Activated T-cell treated with anti-CD3 and anti-CD28 coated beads, Interleukin-2, amount 50 U/mL, for 48 hours (primary cell): ENCODE results near the gene NAV2.

Source experiments
- DNase-seq, 2 experiments: peaks; one replicate each; pipeline ENCODE4 v3.0.0-alpha.2; 2020

The NAV2 gene

DNA sequence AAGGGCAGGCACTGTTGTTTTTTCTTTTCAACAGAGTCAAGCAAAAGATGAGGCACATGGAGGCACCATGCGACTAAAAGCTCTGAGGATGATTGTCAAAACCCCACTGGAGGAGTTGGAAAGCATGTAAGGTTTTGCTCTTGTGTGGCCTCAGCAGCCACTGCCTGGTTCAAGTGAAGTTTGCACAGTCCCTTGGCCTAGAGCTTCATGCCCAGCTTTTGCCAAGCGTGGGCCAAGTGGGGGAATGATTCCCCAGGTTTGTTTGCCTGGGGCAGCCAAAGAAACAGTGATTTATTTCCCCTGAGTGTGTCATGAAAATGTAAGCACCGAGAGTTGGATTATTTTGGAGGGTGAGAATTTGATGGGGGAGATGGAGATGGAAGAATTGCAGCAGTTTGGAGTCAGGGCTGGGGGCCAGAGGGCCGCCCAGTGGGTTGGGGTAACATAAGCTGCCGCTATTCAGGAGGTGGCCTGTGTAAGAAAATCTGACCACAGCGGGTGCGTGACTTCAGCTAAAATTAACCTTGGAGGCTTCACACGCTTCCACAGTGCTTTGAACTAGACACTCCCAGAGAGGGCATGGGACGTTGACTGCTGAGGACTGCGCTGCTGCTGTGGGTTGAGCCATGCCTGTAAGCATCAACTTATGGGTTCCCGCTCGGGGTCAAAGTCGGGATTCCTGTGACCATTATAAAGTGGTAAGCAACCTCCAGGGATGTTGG lies 100.7 kb downstream of the NAV2 start:
- DNase-seq, result no peak

DNA sequence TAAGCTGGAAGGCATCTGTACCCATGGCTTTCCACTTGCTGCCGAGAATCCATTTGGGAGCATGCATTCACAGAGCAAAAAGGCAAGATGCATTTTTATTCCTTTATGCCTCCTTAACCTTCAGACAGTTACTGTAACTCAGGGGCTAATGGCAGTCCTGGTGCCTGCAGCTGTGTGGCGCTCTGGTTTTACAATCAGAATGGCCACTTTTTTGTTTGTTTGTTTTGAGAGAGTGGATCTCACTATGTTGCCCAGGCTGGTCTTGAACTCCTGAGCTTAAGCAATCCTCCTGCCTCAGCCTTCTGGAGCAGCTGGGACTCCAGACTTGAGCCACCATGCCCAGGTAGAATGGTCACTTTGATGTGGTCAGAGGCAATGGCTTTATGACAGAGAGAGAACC lies 101.8 kb downstream of the NAV2 start:
- DNase-seq, result no peak

DNA sequence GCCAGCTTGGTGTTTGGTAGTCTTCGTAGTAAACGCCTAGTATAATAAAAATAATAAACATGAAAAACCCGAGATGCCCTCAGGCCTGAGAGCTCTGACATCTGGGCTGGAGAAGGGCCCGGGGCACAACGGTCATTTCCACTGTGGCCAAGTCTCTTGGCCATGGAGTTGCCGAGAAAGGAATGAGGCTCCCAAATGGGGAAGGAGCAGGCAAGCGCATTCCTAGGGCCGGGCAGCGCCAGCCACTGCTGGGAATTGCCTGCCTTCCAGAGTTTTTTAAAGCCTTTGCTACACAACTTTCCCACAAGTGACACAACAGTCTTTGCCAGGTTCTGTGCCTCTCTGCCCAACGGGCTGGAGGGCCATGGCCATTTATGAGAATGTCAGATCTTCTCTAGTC lies 103.4 kb downstream of the NAV2 start:
- no peak for DNase-seq

DNA sequence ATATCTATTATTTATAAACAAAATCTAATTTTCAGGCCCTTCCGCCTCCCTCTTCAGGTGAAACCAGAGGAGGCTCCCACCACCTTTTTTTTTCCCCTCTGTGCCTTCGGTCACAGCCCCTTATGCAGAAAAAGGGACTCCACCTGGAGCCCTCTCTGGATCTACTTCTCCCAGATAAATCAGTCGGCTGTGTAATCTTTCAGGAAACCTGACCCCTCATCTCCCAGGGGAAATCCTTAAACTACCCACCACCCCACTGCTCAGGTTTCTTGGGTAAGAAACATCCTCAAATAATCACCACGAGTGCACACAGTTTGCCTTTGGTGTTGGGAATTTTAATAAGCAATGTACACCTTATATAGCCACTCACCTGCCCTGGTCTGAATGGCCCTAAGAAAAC lies 104.2 kb downstream of the NAV2 start:
- no peak for DNase-seq

DNA sequence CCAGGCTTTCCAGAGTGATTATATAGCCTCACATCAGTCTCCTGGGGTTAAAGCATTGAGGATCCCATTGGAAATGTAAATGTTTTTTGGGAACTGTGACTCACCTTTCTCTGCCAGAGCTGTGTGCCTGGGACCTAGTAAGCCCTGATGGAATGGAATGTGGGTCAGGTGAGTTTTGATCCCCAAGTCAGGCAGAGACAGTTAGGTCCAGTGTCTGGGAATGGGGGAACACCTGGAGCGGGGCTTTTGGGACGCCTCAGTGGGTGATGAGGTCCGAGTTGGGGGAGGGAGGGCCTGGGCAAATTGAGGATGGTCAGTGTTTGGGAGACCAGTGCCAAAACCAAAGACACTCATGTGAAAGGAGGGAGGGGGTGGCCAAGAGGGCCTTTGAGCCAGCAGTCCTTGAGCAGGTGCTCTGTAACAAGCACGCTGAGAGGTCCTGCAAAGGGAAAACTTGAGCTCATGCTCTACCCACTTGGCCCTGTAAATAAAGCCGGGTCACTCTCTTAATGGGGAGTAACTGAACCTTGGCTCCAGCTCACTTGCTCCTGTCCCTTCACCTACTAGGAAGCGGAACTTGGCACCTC lies 104.7 kb downstream of the NAV2 start:
- DNase-seq, result no peak

DNA sequence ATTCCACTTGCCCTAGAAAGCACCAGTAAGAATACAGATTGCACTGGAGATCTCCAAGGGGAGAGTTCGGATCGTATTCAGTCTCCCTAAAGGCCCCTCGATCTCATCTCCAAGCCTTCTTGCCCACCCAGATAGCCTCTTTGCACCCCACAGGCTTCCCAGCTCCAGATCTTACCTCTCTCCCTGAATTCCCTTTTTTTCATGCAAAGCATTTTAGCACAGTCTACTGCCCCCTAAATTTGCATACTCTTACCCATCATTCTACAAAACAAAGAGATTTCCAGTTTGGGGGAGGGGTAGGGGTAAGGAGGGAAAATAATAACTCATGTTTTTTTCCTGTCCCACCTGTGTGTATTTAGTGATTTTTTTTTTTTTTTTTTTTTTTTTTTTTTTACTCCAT lies 105.2 kb downstream of the NAV2 start:
- DNase-seq, result no peak

DNA sequence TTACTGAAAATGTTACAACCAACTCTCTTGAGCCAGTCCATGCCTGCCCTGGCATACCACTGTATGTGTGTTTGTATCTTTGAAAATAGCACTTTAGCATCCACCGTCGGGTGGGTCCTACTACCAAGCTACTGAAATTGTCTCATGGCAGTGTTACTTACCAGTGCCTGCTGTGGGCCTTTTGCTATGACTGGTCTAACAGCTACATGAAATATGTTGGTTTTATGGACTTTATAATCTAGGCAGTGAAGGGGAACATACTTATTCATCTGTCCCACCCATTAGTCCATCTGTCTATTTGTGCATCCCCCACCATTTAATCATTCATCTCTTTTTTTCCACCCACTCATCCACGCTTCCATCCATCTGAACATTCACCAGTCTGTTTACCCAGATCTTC lies 106.0 kb downstream of the NAV2 start:
- DNase-seq, result no peak

DNA sequence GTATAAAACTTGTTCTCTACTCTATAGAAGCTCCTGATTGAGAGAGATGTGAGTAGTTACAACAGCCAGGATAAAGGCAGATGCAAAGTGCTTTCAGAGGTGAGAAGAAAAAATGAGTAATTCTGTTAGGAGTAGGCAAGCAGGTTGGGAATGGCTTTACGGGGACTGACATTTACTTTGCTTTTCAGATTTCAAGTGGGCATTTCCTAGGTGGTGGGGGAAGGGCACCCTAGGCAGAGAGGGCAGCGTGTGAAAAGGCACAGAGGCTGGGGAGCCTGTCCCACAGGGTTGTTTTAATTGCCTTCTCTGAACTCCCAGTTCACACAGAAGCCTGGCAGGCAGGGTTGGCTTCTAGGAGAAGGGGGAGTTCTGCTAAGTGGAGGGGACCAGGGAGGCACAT lies 106.5 kb downstream of the NAV2 start:
- DNase-seq, result no peak

DNA sequence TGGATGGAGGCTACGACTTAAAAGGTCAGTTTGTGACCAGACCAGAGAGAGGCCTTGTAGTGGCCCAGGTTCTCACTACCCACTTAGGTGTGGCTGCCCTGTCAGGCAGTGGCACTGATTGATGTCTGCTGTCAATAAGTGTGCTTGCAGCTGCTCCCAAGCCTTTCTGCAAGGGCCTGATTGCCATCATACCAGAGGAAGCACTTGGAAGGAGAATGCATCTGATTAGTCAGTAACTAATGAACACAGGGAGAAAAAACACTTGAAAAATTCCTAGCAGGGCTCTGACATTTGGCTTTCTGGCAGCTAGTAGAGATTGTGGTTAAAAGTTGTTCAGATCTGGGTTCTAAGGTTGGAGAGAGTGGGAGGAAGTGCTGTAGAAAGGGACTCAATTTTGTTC lies 107.5 kb downstream of the NAV2 start:
- no peak for DNase-seq

DNA sequence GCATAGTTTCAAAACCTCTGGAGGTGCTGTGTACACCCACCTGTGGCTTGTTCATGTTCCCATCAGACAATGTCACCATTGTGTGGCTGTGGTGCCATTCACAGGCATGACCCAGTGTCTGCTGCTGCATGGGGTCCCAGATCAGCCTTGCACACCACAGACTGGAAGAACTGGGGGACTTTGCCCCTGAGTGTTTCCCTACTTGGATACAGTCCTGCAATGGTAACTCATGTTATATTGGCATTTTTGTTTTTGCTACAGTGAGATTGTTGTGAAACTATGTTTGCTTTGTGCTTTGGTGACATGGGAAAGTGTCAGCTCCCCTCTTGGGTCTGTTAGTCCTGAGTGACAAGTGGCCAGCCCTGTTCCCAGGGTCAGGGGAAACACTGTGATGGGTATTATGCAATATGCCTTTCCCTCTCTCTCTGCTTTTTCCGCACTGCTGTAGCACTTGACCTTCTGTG lies 108.8 kb downstream of the NAV2 start:
- no peak for DNase-seq

DNA sequence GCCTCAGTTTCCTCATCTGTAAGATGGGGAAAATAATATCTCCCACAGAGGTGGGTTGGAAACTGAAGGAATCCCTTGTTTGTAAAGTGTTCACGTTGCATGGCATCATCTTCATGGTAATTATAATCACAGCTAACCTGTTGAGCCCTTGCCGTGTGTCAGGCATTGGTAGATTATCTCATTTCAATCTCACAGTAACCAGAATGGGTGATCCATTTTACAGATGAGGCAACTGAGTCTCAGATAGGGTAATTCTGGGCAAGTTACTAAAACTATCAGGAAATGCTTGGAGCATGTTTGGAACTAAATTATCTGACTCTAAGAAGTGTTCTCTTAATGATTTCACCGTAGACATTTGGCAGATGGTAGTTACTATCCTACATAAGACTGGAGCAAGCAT lies 109.4 kb downstream of the NAV2 start:
- DNase-seq, result no peak

DNA sequence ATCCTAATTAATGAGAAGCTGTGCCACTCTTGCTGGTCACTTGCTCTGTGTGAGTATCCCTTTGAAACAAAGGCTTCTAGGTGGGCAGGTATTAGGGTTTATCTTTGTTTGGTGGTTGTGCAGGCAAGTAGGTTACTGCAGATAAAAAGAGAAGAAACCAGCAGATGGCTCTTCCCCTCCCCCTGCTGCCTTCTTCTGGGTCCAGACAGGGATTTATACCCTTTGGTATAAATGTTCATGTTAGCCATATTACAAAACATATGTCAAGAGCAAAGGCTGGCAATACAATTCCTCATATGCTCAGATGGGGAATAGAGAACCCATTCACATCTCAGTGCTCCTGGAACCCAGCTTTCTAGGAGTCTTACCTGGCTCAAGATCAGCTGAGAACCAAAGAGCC lies 109.9 kb downstream of the NAV2 start:
- DNase-seq, result no peak

DNA sequence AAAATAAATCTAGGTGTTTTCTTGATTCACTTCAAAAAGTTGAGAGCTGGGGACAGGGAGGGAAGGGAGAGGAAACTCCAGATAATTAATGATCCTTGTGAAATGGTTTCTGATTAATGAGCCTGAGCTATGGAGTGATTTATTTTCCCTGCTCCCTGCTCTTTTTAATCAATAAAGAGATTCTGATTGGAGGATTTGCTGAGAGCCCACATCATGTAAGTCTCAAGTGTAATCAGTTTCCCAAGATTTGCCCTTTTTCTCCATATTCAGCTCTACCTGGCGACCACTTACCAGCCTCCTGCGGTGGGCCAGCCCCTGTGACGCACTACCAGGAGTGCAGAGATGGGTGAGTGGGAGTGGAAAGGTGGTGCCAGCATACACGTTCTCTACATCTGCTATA lies 114.0 kb downstream of the NAV2 start:
- DNase-seq, result no peak

DNA sequence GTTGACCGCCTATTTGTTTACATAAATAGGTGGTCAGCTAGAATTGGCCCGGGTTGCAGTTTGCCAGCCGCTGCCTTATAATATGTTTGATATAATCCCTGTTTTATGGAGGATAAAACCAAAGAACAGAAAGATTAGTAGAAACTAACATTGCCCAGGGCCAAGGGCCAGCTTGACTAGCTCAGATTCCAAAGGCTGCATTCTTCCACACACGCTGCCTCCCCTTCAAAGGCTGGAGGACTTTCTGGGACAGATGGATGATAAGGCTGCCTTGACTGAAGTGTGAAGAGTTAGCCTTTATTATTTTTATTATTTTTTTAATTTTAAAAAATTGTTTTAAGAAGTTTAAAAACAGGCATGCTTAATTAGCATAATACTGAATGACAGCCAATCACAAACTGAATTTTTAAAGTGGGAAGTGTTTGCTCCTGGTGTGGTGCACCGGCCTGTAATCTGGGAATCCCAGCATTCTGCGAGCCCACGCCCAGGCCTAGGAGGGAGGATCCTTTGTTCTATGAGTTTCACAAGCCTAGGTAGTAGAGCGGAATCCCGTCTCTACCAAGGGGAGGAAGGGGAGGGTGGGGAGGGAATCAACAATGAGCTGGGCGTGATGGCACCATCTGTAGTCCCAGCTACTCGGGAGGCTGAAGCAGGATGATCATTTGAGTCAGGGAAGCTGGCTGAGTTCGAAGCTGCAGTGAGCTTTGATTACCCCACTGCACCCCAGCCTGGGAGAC lies 114.9 kb downstream of the NAV2 start:
- no peak for DNase-seq

DNA sequence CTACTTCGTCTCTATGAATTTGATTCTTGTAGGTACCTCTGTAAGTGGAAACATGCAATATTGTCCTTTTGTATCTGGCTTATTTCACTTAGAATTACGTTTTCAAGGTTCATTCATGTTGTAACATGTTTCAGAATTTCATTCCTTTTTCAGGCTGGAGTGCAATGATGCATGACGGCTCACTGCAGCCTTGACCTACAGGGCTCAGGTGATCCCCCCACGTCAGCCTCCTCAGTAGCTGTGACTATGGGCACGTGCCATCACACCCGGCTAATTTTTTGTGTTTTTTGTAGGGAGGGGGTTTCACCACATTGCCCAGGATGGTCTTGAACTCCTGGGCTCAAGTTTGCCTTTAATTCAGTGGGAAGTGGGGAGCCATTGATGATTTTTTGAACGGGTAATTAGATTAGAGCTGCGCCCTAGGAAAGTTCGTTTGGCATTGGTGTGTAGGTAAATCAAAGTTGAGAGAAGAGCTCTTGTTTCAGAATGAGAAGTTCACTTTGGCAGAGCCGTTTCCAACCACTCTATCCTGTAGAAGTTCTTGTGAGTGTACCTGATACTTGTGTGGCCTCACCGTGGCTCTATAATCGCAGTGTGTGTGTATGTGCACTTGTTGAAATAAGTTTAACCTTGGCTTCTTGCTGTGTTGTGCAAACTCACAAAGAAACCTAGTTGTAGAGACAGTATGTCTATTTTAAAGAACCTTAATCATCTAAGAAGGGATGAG lies 115.9 kb downstream of the NAV2 start:
- DNase-seq, result no peak

DNA sequence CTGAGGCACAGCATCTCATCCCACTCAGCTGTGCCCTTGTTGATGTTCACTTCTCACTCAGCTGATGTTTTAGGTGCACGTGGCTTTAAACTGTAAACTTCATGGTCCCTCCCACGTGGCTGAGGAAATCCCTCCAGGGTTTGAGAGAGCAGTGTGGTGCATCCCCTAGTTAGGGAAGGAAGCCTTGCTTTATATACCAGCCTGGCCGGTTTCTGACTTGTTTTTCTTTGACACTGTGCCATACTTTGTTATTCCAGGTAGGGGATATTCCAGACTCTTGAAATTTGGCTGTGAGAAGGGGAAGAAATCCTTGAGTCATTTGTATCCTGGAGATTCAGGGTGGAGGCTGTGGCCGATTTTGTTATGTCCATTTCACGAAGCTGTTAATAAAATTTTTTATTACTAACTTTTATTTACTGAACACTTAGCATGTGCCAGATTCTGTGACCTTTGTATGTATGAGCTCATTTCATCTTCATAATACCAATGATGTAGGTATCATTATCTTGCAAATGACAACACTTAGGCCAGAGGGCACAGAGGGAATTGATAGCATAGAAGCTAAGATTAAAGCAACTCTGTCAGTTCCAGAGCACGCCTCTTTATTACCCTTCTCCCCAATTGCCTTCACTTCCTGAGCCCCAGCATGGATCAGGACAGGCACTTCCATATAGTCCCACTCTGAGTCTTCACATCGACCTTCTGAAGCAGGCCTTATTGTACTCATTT lies 116.6 kb downstream of the NAV2 start:
- no peak for DNase-seq

DNA sequence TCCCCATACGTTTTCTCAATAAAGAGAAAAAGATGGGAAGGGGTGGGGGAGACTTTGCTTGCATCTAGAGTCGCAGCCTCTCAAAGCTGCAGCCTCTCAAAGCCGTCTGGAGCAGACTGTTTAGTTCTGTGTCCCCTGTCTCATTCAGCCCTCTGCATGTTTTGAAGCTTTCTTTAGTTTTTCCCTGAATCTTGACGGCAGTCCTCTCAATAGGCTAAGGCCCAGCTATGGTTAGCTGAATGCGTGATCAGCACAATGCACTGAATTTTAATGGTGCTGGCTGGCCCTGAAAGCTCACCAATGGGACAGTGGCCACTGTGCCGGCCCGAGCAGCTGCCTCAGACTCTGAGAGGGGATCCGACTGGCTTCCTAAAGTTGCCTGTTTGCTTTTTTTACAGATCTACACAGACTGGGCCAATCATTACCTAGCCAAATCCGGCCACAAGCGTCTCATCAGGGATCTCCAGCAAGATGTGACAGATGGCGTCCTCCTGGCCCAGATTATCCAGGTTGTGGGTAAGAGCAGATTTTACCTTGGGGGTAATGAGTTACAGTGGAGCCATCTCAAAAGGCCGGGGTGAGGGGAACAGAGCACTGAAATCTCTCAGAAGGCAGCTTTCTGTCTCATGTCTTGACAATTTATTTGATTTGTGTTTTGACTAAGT lies 119.6 kb downstream of the NAV2 start:
- no peak for DNase-seq

DNA sequence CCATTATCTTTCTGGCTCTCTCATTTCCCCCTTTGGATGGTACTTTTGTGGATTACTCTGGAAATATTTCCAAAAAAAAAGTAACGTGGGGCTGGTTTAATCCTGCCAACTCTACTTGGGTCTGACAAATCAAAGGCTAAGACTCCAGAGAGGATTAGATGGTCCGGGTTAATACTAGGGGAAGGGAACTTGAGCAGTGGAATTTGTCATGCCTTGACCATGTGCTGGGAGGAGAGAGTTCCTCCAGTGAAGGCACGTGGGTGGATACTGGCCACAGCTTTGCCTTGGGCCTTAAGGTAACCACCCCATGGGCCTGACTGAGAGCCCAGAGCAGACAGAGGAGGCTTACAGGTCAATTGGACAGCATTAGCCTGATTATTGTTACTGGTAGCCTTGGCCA lies 120.3 kb downstream of the NAV2 start:
- no peak for DNase-seq

DNA sequence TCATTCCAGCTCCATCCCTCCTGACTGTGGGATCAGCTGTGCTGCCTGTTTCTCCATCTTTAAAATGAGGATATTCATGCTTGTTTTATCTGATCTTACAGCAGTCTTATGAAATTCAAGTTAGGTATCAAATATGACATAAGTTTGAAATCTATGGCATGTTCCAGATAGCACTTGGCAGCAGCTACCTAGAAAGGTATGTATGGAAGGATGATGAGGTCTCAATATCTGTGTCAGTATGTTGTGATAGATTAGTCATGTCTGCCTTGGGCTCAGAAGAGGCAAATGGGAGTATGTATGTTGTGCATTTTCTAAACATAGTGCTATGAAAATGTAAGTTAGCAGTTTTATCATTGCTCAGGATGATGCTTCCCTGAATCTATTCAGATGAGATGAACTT lies 122.1 kb downstream of the NAV2 start:
- no peak for DNase-seq

DNA sequence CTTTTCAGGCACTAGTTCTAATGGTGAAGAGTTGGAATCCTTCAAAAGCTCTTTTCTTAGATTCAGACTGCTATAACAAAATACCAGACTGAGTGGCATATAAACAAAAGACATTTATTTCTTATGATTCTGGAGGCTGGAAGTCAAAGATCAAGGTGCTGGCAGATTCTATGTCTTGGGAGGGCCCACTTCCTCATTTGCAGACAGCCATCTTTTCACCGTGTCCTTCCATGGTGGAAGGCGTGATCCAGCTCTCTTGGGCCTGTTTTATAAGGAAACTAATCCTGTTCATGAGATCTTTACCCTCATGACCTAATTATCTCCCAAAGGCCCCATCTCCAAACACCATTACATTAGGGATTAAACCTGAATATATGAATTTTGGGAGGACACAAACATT lies 124.0 kb downstream of the NAV2 start:
- no peak for DNase-seq

DNA sequence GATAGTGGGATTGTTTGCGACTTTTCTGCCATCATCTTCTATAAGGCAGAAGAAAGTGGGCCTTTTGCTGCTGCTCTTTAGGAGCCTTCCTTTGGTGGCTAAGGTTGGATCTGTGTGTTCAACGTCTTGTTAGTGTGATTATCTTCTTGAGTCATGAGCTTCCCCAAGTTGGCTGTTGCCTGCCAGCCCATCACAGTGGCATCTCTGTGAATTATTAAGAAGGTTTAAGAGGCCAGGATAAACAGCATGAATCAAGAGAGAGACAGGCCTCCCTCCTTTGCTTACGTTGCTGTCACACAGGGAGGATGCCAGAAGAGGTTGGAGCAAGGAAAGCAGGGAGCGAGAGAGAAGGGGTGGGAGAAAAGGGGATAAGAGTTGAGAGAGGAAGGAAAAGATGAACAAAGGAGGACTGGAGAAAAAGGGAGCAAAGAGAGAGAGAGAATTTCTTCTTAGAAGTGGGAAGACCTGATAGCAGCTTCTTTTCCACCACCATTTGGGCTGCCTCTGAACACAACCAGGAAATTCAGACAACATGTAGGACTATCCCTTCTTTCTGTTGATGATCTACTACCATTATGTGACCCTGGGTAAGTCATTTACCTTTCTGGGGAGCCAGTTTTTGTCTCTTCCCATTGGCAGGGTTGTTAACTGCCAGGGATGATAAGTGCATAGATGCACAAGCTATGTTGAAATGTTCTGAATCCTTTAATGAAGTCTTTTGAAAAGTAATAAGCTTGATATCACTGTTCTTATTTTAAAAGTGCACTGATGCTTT lies 126.5 kb downstream of the NAV2 start:
- DNase-seq, result no peak

DNA sequence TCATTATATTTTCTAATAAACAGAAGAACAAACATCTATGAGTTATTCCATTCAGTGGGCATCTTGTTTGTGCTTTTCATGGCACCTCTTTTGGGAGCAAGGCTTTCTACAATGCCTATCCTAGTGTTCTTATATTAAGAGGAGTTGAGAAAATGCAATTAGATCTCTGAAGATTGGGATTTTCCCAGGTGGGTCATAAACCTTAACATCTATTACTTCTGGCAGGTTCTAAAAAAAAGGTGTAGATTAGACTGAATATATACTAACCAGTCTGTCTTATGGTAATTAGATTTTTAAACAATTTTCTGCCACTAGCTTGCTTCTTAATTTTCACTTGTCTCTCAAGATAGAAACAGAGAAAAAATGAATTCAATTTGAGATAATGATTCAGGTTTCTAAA lies 128.3 kb downstream of the NAV2 start:
- no peak for DNase-seq
